Right lobe of liver (tissue), 4 donors: ENCODE data around the gene MTMR12.

Source experiments
- POLR2A ChIP-seq: fragments of 450-650 bp; IDR thresholded peaks from one replicate; pipeline ENCODE4 v1.6.1; 2017; ENCODE audit warnings: antibody characterized with exemption, mild to moderate bottlenecking
- TF ChIP-seq, protein P1 (sequence below), 4 donors: fragments of 200-600 bp in 3 of 4; fragments of 450-650 bp in 1 of 4; IDR thresholded peaks; one replicate each; pipeline versions ENCODE4 v1.5.1 to v1.8.0; 2016 to 2022; ENCODE audit warnings: antibody characterized with exemption in 4 of 4, mild to moderate bottlenecking in 2 of 4
- donor health status: DM: no; HTN: no; CAD: no.
- donor health status: DM: no; HTN: no; CAD: no.
- donor health status: DM: no; HTN: yes; CAD: no.

DNA sequence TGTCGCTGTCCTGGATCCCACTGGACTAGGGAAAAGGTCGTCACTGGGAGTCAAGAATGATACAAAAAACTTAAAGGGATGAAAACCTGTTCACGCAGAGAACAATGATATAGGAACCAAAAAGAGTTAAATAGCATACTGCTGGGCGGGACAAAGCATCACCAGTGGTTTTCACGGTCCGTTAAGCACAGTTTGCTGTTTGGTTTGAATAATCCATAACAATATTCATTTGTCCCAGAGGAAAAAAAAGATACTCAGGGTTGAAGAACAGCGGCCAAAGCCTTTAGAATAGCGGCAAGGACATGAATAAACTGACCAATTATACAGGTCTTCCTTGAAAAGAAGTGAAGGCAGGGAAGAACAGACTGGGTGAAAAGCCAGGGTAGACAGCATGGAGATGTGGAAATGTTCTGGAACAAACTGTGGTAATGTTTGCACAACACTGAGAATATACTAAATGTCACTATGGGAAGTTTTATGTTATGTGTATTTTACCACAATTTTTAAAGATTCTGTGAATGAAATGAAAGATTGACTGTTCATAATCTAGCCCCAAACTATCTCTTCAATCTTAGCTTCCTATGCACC lies 60.8 kb downstream of the MTMR12 start:
- TF ChIP-seq, protein P1, sequence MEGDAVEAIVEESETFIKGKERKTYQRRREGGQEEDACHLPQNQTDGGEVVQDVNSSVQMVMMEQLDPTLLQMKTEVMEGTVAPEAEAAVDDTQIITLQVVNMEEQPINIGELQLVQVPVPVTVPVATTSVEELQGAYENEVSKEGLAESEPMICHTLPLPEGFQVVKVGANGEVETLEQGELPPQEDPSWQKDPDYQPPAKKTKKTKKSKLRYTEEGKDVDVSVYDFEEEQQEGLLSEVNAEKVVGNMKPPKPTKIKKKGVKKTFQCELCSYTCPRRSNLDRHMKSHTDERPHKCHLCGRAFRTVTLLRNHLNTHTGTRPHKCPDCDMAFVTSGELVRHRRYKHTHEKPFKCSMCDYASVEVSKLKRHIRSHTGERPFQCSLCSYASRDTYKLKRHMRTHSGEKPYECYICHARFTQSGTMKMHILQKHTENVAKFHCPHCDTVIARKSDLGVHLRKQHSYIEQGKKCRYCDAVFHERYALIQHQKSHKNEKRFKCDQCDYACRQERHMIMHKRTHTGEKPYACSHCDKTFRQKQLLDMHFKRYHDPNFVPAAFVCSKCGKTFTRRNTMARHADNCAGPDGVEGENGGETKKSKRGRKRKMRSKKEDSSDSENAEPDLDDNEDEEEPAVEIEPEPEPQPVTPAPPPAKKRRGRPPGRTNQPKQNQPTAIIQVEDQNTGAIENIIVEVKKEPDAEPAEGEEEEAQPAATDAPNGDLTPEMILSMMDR (IDR thresholded peaks at IDR 0.05), result no peak
- no peak for TF ChIP-seq POLR2A
